HUES64 (cell line): Measurements from ENCODE around the gene ZBED5.

Source experiments
- H3K27ac ChIP-seq: 2 replicates; pipeline ENCODE4 v1.7.0; 2013; ENCODE audit warnings: low read depth, low read length, inconsistent platforms
- H3K27me3 ChIP-seq: 2 replicates; pipeline ENCODE4 v1.6.1; 2013; ENCODE audit warnings: mild to moderate bottlenecking, low read length; ENCODE audit not compliant: insufficient read depth
- H3K36me3 ChIP-seq: 2 replicates; pipeline ENCODE4 v1.6.1; 2013; ENCODE audit warnings: mild to moderate bottlenecking, low read length; ENCODE audit not compliant: insufficient read depth
- H3K4me1 ChIP-seq: 2 replicates; pipeline ENCODE4 v1.6.1; 2013; ENCODE audit warnings: mild to moderate bottlenecking, low read length, moderate library complexity; ENCODE audit not compliant: insufficient read depth
- H3K4me3 ChIP-seq: 2 replicates; pipeline ENCODE4 v1.5.1; 2013; ENCODE audit warnings: mild to moderate bottlenecking, low read length, moderate library complexity
- H3K9ac ChIP-seq: 2 replicates; pipeline ENCODE4 v1.6.1; 2013; ENCODE audit warnings: mild to moderate bottlenecking, low read depth, low read length
- H3K9me3 ChIP-seq: 2 replicates; pipeline ENCODE4 v1.6.1; 2013; ENCODE audit warnings: low read depth, low read length; ENCODE audit not compliant: insufficient read depth
- WGBS: fragments of 150-250, 120-280 bp; methylation state at CpG from one replicate; pipeline ENCODE4 v1.1.7; 2013; ENCODE audit warnings: missing lambda C conversion rate; 5-methylcytosine and 5-hydroxymethylcytosine counted together

Gene ZBED5

DNA sequence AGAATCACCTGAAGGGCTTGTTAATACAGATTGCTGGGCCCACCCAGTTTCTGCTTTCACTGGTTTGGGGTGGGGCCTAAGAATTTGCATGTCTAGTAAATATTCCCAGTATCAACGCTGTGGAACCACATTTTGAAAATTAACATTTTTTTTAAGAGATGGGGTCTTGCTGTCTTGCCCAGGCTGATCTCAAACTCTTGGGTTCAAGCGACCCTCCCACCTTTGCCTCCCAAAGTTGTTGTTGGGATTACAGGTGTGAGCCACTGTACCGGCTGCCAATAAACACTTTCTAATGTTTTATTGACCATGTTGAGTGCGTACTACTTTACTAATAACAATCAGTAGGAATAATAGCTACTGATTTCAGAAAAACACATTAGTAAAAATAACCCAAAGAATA is 51.6 kb downstream of the ZBED5 start:
- Histone ChIP-seq H3K27ac (no peak overlapping the region), H3K4me1 (peaks cover 20% of the 10 kb centered on the region), H3K9ac (no peak overlapping the region), H3K27me3 (no peaks in the 10 kb centered on the region), H3K4me3 (peak overlapping the region; percentile 97), H3K9me3 (no peaks in the 10 kb centered on the region), H3K36me3 (peaks cover 65% of the 10 kb centered on the region)
- WGBS, result 100% methylated on average over 2 of the region's 4 CpGs

DNA sequence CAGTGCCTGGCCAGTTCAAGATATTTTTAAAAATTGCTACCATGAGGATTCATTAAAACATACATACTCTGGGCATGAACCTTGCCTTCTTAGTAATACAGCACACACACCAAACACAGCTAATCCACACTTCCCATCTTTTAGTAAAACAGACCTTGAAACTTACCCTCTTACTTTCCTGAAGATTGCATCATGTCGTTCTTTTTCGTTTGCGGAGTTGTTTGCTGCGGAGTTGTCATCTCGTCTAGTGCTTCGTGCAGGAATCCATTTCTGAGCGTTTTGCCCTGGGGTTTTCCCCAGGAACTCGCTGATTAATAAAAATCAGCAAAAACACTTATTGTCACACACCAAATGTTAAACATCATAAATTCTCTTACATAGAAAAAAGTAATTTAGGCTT is 52.1 kb downstream of the ZBED5 start:
- Histone ChIP-seq H3K9ac (no peak overlapping the region), H3K36me3 (peaks cover 69% of the 10 kb centered on the region), H3K4me1 (peaks cover 20% of the 10 kb centered on the region), H3K4me3 (peak overlapping the region; percentile 97; the same call in 1 of the 2 replicates), H3K27ac (no peak overlapping the region), H3K27me3 (no peaks in the 10 kb centered on the region), H3K9me3 (no peaks in the 10 kb centered on the region)
- 97% methylated on average over 8 of the region's 8 CpGs for WGBS

DNA sequence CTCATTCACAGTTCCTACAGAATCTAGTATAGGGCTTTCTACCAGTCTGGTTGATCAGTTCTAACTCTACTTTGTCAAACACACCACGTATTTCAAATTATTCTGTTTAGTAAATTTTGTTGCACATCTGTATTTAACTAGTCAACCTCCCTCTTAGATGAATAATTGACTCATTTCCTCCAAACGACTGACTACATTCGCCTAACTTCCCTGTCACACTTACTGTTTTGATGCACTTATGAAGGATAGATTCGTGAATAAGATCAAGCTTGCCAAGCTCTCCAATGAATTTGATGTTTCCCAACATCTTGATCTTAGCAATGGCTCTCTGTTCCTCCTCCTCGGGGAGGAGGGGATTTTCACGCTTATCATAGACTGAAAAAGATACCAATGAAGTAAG is 54.2 kb downstream of the ZBED5 start:
- 95% methylated on average over 6 of the region's 6 CpGs for WGBS
- H3K4me1 ChIP-seq, result peaks cover 11% of the 10 kb centered on the region; the same call in 1 of the 2 replicates
- H3K9ac ChIP-seq, result no peak overlapping the region

More for the DNA sequence above, 54.2 kb downstream of the ZBED5 start:
- Histone ChIP-seq H3K27ac (no peak overlapping the region), H3K9me3 (no peaks in the 10 kb centered on the region), H3K36me3 (peaks cover 90% of the 10 kb centered on the region), H3K27me3 (no peaks in the 10 kb centered on the region), H3K4me3 (no peak overlapping the region)
